HG02852 (cell line): ENCODE data around the gene WDFY4.

Experiments used
- ATAC-seq: cut with Tn5 transposase; IDR thresholded peaks from one replicate; pipeline ENCODE4 v1.9.1; 2021; ENCODE audit warnings: mild to moderate bottlenecking, moderate library complexity; ENCODE audit not compliant: unreplicated experiment

Gene WDFY4

DNA sequence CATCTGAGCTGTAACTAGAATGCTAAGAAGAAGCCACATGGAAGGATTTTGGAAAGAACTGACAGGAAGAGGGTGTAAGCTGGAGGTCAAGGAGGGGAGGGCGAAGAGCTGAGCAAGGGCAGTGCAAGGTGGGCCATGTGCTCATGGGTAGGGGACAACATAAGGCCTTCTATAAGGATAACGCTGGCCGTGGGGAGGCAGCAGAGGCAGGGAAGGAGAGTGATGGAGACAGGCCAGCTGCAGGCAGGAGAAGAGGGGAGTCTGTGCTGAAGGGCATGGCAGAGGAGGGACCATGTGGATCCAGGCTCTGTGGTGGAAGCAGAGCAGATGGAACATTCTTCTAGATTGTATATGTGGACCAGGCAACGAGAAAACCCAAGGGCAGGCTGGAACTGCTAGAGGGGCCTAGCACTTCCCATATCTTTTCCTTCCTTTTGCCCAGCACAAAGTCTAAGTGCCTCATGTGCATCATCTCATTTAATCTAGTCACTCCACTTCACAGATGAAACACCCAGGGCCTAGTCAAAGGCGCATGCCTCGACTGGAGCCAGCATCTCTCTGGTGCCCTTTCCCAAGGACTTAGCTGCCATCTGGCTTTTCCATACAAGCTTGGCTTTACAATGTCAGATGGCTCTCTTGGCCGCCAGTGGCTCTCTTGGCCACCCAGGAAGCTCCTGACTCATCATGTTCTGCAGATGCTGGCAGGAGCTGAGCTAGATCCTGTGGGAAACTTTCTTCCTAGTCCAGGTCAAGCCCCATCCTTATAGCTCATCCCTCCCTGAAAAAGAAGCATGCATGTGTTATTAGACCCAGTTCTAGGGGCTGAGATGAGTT, 248.4 kb downstream of the WDFY4 start:
- no peak for ATAC-seq

DNA sequence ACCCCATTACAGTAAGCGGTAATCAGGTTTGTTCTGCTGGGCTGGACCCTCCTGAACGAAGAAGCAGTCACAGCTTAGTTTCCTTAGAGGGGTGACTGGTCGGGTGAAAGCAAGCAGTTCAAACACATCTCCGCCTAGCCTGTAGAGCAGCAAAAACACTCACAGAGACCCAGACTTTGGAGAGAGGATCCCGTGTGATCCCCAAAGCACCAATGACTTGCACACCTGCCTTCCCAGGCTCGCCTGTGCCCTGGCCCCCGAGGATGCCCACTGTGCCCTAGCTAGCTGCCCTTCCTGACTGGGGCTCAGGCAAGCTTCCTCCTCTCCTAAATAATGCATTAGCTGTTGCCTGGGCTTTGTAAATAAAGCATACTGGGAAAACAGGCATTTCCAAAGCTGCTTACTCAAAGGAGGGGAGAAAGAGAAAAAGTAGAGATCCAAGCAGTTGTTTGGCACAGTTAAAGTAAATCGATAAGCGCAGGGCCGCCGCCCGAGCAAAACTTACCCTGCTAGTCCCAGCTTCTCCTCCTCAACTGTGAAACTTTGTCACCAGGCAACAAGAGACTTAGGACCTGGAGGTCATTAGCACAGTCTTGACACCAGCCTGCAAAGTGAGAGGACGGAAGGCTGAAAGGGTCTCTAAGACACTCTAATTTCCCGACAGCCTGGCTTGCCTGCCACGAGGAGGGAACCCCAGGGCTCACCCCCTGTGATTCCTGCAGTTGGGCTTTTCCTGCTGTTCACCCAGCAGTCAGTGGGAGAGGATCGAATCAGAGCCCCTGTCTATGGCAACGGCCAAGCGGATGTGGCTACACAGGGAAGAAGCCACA, 250.2 kb downstream of the WDFY4 start:
- no peak for ATAC-seq

DNA sequence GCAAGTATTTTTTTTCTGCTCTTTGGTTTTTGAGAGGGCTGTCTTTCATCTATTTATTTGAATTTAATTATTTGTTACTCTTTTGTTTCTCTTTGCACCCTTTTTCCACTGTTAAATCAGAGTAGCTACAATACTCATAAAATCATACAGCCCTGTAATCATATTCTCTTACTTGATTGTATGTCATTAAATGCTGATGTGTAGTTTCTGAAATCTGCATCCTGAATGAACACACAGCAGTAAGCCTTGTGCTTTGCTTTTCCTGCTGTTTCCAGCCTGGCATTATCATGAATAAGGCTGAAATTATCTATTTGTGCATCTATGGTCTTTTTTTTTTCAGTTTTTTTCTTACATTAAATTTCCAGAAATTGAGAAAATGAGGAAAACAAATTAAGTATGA, 250.9 kb downstream of the WDFY4 start:
- no peak for ATAC-seq

DNA sequence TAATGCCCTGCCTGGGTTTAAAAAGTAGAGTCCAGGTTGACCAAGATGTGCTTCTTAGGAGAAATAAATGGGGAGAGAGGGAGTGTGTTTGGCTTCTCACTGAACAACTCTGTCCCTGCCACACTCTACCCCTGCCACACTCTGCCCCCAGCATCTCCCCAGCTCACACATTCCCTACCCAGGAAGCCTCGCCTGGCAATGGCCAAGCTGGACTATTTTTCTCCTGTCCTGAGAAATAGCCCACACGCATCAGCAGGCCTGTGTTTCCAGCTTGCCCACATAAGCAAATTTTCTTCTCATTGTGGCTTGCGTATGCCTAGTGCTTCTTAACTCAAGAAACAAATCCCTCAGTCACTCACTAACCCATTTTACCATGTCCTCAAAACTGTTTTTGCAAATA, 253.1 kb downstream of the WDFY4 start:
- no peak for ATAC-seq

DNA sequence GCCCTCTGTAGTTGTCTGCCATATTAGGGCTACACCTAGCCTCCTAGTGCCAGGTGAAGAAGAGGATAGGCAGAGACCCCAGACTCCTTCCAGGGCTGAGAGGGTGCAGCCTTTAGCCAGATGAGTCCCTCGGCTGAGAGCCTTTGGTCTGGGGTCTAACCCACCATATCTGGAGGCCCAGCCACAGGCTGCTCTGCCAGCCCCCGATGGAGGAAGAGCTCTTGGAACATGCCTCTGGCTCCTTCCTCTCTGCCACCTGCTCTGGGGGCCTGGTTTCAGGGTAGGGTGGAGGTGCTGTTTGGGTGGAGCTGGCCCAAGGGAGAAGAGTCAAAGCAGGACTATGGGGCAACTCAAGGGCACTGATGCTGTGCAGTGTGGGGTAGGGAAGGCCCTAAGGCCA, 253.6 kb downstream of the WDFY4 start:
- ATAC-seq: no peak

DNA sequence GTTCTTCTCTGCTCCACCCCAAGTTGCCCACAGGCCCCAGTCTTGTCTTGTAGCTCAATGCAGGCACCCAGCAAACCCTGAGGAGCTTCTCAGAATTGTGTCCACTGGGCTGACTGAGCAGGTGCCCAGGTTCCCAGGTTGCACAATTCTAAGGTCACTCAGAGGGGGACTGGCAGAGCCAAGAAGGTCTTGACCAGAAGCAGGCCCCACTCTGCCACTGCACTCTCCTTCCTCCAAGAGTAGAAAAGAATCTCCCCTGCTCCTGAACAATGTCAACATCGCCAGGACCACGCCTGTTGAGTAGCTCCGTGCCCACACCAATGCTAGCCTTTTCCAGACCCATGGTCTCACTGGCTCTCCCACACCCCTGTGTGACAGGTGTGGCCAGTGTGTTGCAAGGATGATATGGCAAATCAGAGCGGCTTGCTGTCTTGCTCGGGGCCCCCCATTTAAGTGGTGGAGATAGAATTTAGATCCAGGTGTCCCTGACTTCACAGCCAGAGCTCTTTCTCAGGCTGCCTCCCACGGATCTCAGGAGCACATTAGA, 254.4 kb downstream of the WDFY4 start:
- ATAC-seq: no peak

DNA sequence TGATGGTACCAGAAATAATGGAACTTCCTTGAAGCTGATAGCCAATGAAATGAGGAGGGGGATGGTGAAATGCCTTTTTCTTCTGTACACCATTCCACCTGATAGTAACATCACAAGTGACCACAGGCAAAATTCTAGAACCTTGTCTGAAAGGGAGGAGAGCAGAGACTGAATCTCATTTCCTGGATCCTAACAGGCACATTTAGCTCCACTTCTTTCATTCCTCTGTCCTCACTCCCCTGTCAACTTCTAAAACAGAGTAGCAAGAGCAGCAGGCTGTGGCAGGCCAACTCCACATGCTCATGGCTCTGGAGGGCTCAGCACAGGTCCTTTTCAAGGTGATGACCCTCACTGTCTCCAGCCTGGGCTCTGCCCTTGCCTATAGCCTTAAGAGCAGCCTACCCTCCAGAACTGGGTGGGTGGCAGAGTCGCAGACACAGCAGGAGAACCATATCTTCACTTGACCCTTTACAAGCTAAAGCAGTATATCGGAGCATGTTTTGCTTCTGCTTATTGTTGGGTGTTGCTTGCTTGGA, 255.2 kb downstream of the WDFY4 start, which contains the start of gene LRRC18:
LRRC18 (minus strand) TSS at position 51 of the 536 bp plus-strand sequence. CDS start 25,685 bp downstream, outside the sequence.
- ATAC-seq: no peak

DNA sequence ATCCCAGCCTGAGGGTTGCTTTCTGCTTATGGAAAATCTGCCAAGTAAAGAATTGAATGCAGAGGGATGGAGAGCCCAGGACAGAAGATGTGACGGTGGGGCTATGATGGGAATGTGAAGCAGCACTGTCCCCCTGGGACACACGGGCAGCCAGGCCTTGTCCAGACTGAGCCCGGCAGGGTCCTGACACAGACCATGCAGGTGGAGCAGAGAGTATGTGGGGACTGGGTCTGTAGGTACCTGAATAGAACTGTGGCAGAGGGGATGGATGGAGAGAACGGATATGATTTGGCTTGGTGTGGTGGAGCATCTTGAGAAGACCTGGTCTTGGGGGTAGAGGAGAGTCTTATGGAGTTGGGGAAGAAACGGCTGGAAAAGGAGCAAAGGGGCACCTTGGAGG, 255.7 kb downstream of the WDFY4 start:
- no peak for ATAC-seq

DNA sequence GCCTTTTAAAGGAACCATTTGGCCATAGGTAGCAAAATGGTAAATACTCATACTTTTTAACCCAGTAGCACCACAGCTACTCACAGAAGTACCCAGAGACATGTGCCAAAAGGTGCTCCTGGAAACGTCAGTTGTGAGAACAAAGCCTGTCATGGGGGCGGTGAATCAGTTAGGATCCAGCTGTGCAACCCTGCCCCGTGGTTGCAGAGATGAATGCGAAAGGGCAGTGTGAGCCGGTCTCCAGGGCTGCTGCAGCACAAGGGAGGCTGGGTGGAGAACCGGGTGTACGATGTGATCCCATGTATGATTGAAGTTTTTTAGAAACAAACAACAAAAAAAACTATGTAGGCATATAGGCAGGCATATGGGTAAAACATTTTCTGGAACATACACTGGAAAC, 256.3 kb downstream of the WDFY4 start:
- no peak for ATAC-seq

DNA sequence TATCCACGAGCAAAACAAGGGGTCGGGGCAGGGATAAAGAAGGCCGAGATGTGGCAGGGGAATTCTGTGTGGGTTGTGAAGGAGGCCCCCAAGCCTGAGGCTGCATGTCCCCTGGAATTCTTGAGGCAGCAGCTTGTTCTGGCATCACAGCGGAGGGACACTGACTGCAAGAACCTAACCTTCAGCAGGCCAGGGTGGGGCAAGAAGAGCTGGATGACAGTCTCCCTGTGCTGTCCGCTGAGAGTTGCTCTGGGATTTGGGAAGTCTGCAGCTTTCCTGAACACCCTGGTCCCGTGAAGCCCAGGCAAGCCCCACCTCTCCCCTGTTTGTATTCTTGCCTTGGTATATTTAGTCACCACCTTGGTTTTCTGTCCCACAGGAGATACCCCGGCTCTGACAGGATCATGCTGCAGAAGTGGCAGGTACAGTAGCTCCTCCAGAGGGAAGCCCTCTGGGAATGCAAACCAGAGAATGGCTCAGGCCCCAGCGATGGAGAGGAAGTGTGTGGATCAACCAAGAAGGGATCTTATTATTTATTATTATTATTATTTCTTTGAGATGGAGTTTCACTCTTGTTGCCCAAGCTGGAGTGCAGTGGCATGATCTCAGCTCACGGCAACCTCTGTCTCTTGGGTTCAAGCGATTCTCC, 256.9 kb downstream of the WDFY4 start:
- no peak for ATAC-seq

DNA sequence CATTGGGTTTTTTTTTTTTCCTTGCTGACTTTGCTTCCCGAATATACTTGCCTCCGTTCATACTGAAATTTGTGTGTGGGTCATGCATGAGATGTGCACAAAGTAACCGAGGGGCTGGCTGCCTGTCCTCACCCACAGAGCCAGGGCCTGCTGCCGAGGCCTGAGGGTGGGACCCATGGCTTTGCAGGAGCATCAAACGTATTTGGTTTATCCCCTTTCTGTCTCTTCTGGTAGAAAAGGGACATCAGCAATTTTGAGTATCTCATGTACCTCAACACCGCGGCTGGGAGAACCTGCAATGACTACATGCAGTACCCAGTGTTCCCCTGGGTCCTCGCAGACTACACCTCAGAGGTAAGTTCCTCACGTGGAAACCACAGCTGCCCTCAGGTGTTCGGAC, 258.4 kb downstream of the WDFY4 start:
- ATAC-seq: no peak

DNA sequence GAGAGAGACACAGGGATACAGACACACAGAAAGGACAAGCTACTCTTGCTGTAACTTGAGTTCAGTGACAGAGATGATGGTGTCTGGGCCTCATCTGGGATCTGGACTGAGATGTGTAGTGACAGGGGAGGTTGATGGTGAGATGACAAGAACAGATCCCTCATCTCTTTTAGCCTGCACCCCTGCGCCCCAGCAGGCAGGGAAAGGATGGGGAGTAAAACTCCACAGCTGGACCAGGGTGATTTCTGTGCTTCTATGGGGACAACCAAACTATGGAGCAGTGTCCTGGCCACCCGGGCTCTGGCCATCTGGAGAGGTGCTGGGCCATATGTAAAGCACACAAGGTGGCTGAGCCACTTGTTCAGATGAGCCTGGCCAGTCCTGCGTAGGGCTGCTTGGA, 259.5 kb downstream of the WDFY4 start:
- ATAC-seq: no peak

DNA sequence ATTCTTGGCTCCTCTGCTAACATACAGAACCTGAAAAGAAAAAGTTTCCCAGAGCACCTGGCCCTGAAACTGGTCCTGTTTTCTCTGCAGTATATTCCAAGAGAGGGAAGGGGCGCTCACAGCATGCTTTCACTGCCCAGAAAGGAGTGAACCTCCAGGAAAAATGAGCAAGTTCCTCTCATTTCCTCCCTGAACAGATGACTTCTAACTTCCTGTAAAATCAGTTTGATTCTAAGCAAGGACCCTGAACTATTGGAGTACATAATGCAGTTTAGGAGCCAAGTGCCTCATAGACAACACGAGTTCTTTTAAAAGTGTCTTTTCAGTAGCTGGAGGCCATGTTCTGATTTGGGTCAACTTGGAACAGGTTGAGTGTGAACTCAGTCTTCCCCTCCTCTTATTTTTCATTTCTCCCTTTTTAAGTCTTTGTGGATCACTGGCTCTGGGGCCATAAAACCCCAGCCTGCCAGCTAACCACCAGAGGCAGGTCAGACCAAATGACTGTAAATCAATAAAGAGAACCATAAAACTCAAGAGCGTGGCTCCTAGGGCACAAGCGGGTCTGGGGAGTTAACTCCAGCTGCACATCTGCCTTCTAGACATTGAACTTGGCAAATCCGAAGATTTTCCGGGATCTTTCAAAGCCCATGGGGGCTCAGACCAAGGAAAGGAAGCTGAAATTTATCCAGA, 260.9 kb downstream of the WDFY4 start:
- ATAC-seq: no peak

DNA sequence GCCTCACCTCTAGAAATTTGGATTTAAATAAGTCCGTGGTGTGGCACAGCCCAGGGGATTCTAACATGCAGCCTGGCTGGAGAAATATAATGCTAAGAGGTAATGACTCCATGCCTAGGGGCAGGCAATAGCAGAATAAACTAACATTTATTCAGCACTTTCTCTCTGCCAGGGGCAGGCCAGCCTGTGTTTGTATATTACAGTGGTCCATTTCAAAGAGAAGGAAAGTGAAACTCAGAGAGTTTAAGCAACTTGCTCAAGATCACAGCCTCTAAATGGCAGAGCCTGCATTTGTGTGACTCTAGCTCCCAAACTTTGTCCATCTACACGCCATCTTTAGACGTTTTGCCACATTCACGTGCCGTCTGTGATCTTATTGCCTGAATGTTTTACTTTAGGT, 261.7 kb downstream of the WDFY4 start:
- ATAC-seq: no peak

DNA sequence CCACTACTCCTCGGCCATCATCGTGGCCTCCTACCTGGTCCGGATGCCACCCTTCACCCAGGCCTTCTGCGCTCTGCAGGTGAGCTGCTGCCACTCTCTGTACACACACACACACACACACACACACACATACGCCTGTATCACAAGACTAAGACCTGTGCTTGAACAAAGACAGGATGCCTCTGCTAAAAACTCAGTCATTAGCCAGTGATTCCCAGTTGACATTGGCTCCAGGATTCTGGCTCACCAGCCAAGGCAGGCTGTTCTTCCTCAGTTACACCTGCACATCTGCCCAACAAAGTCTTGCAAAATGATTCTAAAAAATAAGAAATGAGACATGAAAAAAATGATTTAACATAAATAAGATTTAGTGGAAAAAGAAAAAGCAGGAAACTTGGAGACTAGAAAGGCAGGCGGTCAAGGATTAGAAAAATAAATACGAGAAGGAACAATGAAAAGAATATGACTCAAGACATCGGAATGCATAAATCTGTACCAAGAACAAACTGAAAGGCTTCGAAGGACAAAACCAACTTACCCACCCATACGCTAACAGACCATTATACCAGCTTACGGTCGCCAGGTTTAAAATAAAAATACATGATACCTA, 262.3 kb downstream of the WDFY4 start:
- no peak for ATAC-seq

DNA sequence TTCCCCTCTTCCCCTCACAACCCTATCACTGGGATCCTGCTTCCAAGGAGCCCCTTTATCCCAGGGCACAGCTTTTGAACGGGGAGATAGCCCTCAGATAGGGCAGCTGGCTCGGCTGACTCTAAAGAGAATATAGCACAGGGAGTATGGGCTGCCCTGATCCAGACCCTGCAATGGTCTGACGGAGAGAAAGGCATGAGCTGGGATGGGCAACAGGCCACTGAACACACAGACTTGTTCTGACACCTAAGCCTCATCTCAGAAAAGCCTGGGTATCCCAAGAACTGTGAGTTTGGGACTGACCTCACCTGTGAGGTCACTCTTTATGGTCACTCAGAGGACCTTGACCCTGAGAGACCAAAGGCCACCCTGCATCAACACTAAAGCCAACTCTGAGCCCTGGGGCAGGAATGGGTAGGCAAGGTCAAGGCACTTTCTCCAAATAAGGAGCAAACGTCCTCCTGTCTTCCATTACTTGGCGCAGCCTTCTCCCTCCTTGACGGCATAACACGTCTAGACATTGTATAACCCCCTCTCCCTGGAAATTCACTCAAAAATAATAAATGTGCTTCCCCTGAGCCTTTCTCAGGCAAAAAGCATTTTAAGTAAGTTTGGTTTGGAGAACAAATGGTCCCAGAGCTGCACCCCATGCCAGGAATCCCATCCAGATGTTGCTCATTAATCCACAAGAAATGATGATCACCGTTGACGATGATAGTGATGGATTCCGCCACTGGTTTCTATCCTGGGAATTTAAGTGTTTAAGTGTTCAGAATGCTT, 263.2 kb downstream of the WDFY4 start:
- ATAC-seq: no peak

DNA sequence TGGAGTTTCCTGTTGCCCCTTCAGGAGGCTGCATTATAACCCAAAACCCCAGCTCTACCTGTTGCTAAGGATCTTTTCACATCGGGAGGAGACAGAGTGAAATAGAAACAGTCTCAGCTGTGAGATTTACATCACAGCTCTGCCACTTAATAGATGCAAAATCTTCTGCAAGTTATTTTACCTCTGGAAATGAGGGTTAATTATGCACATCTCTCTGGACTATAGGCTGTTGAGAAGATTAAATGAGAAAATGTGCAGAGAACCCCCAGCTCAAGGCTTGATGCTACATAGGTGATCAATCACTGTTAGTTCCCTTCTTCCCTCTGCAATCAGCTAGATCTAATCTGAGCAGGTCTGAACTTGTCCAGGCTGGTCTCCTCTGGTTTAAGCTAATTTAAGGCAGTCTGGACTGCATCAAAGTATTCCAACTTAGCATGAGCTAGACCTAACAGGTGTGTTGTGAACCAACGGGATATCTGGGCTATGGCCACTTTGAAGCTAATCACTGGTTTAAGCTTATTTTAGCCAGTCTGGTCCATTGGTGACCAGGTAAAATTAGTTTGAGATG, 263.9 kb downstream of the WDFY4 start:
- no peak for ATAC-seq

DNA sequence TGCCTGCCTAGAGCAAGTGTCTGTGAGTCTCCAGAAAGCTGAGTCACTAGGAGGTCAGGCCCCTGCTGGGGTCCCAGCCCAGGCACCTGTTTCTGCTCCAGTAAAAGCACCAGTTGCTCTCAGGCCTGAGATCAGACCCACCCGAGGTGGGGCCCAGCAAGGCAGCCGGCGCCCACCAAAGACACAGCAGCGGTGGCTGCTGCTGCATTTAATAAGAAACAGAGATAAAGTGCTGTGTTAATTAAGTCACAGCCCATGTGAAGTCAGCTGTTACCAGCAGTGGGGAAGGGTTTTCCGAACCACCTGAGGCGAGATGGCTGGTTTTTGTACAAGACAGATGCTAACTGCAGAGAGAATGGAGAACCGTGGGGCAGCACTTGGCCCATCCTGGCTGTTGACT, 267.0 kb downstream of the WDFY4 start:
- no peak for ATAC-seq
